GM08714 (cell line): ENCODE results near the gene FOXP4.

Experiments used
- H3K4me3 ChIP-seq: fragments of 200-500 bp; sonication (Bioruptor generic); 2 replicates; pipeline ENCODE4 v1.5.1; 2014; ENCODE audit warnings: mild to moderate bottlenecking, low read length, inconsistent platforms
- ZNF274 ChIP-seq: IDR thresholded peaks from 2 replicates; pipeline ENCODE4 v1.6.1; 2012; ENCODE audit warnings: mild to moderate bottlenecking, low read depth, low read length

FOXP4 gene

DNA sequence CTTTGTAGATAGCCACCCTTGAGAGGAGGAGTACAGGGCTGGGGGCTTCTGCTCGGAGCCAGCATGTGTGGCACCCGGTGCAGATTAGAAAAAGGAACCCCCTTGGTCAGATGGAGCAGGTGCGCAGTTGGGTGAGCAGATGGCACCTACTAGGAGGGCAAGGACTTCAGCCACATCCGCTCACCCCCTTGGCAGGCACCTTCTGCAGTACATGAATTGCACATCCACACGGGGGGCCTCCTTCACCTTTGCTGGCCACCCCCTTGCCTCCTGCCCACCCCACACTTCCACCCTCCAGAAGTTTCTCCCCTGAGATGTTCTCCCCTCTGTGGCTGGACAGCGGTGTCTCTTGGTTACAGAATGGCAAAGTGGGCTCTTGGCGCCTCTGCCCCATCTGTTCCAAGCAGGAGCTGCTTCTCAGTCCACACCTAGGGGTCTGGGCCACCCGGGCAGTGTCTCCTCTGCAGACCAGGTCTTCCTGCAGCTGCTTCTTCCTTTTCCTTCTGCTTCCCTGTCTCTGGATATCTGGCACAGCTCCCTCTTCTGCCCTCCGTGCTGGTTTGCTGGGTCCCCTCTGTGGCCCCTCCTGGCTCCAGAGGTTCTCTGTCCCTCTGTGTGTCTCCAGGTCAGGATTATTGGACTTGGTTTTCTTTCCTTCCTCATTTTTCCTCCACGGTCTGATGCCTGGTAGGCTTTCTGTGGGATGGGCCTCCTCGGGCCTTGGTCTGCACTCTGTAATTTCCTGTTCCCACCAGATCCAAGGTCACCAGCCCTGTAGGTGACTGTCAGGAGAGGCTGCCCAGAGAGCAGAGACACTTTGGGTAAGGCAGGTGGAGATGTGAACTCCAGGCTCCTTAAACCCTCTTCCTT is 96.1 kb downstream of the FOXP4 start:
- no peak overlapping the region for H3K4me3 ChIP-seq
- no peak for TF ChIP-seq ZNF274

DNA sequence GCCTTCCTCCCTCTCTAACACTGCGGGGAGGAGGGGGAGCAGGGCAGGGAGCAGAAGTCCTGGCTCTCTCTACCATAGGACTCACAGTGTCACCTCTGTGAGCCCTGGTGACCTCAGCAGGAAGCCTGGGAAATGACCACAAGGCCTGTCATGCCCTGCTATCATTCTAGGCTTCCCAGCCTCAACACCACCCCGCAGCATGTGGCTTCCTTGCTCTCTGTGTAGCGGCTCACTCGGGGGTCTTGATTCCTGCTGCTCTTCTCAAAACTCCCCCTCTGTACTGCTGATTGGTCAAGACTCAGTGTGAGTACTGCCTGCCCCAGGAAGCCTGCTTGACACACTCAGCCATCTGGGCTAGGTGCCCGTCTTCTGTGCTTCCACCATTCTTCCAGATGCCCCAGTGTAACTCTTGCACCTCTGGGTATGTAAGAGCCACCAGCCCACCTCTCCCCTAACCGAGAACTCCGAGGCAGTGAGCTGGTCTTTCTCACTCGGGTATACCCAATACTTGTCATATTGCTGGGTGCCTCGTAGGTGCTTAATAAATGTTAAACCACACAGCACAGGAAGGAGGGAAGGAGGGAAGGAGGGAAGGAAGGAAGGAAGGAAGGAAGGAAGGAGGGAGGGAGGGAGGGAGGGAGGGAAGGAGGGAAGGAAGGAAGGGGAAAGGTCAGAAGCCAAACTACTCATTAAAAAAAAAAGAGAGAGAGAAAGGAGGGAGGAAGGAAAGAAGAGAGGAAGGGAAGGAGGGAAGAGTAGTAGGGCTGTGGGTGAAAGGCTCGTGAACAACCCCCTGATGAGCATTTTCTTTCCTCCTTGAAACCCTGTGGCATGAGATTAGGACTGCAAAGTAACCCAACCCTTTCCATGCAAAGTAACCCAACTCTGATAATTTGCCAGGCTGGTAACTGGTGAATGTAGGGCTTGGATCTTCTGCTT is 97.0 kb downstream of the FOXP4 start:
- no peak overlapping the region for H3K4me3 ChIP-seq
- TF ChIP-seq ZNF274, result no peak

DNA sequence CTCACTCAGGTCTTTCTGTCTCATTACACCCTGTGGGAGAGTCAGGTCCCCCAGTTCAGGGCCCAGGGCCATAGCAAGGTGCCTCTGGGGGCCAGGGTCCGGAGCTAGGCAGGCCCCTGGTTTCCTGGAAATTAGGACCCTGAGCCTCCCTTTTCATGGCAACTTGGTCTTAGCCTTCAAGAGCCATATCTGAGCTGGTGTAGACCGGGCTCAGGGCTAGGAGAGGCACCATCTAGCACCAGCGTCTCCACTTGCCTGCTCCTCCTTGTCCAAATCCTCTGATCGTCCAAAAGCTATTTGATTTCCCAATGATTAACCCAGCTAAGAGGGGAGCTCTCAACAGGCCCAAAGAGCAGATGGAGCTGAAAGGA is 97.7 kb downstream of the FOXP4 start:
- no peak for TF ChIP-seq ZNF274
- H3K4me3 ChIP-seq, result no peak overlapping the region

GRCh38 chr6:41644297-41644879 is 98.2 kb downstream of the FOXP4 start:
- no peak overlapping the region for H3K4me3 ChIP-seq
- no peak for TF ChIP-seq ZNF274

DNA sequence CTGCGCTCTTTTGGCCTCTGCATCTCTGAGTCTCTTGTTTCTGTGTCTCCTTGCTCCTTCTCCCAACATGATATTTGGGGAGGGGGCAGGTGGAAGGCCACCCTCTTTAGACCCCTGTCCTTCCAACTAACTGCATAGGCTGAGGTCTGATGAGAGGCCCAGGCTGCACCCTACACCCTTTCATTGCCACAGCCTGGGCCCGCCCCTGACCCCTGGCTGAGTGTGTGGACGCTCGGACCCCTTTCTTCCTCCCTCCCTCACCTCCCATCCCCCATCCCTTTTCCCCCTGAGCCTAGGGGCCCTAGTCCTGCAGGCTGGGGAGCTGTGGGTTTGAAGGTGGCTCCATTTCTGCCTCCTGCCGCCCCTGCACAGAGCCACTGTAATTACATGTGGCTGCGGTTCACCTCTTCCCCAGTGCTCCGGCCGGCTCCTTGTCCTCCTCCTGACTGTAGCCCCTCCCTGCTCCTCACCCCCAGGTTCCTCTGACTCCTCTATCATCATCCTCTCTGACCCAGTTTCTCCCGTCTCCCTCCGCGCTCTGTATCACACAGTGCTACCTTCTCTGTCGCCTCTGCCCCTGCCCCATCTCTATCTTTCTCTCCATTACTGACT is 98.9 kb downstream of the FOXP4 start:
- no peak overlapping the region for H3K4me3 ChIP-seq
- no peak for TF ChIP-seq ZNF274

DNA sequence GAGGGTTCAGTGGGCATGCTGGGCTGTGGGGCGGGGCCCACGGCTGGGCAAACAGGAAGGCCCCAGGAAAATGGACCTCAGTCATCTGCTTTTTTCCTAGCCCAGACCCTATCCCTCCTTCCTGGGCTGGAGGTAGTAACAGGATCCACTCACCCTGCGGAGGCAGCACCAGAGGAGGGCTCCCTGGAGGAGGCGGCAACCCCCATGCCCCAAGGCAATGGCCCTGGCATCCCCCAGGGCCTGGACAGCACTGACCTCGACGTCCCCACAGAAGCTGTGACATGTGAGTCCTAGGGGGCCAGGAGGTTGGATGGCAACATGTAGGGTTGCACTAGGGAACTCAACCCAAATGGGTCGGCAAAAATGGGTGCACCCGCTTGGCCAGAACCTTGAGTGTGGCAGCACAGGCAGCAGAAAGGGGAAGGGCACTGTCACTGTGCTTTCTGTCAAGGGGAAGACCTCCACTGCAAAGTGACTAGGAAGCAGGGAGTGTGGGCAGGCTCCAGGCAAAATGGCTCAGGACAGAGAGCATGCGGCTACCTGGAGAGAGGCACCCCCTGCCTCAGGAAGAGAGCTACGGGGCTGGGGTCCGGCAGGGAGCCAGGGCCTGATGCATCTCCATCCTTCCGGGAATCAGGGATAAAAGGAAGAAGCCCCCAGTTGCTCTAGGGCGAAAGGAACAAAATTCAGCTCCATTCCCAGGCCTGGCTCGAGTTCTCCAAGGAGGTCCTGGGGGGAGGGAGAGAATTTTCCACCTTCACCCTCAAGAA is 100.0 kb downstream of the FOXP4 start:
- H3K4me3 ChIP-seq, result no peak overlapping the region
- no peak for TF ChIP-seq ZNF274

DNA sequence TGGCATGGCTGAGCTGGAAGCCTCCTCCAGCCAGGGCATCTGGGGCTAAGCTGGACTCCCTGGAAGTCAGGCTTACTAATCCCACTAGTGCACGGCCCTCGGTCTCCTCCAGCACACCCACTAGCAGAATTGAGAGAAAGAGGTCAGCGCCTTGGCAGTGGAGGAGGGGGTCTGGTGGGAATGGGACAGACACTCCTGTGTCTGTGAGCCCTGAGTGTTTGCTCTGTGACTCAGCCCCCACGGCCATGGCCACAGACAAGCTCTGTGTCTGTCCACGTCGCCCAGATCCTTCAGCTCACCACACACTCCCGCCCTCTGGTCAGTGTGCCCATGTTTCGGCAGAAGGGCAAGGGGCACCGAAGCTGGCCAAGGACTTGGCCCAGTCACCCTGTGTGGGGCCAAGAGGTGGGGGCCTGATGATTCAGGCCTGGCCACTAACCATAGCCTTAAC is 100.9 kb downstream of the FOXP4 start:
- H3K4me3 ChIP-seq, result no peak overlapping the region
- TF ChIP-seq ZNF274, result no peak

DNA sequence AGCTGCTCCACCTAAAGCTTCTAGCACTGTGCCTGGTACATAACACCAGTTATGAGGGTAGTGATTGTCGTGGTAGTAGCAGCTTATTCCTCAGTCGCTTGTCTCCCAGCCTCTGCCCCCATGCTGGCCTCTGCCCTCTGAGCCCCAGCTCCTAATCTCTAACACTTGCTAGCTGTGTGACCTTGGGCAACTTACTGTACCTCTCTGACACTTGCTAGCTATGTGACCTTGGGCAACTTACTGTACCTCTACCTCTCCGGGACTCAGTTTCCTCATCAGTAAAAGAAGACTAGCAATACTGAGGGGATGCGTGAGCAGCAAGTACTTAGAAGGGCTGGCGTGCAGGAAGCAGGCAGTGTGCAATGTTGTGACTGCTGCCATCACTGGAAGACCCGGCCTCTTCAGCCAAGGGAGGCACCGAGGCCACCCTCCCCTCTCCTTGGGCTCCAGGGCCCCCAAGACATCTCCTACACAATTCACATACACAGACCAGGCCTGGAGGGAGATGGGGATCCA is 101.9 kb downstream of the FOXP4 start:
- H3K4me3 ChIP-seq, result no peak overlapping the region
- no peak for TF ChIP-seq ZNF274

- no peak for TF ChIP-seq ZNF274
- no peak overlapping the region for H3K4me3 ChIP-seq
These were observed 102.7 kb downstream of the FOXP4 start for GRCh38 chr6:41648921-41649320.

GRCh38 chr6:41649596-41649995 is 103.4 kb downstream of the FOXP4 start:
- H3K4me3 ChIP-seq, result no peak overlapping the region
- no peak for TF ChIP-seq ZNF274

GRCh38 chr6:41650120-41650519 is 103.9 kb downstream of the FOXP4 start:
- H3K4me3 ChIP-seq, result no peak overlapping the region
- TF ChIP-seq ZNF274, result no peak

- TF ChIP-seq ZNF274, result no peak
- H3K4me3 ChIP-seq, result no peak overlapping the region
These were observed 105.2 kb downstream of the FOXP4 start for GRCh38 chr6:41651246-41651961.
